ENCODE data around the gene KRCC1.

The KRCC1 gene

GRCh38 chr2:88091943-88092342 lies 36.4 kb upstream of the KRCC1 start:
- TF ChIP-seq REST (IDR thresholded peaks at IDR 0.05; ENCODE audit: insufficient read depth in 1 of 2, low read depth in 2 of 2, low read length in 2 of 2) (no peak), SIN3A (IDR thresholded peaks at IDR 0.05; ENCODE audit: borderline replicate concordance, insufficient read depth, low read length) (no peak), FOXP2 (optimal IDR thresholded peaks at IDR 0.05; ENCODE audit: borderline replicate concordance, extremely low read depth, extremely low read length, insufficient read depth) (no peak), POLR2AphosphoS5 (IDR thresholded peaks at IDR 0.05; ENCODE audit: low read depth, low read length) (no peak), TAF1 (IDR thresholded peaks at IDR 0.05; ENCODE audit: borderline replicate concordance, insufficient read depth, low read length) (no peak)

GRCh38 chr2:88090446-88091283 lies 35.1 kb upstream of the KRCC1 start:
- TF ChIP-seq TAF1 (IDR thresholded peaks at IDR 0.05; ENCODE audit: borderline replicate concordance, insufficient read depth, low read length): no peak
- no peak for TF ChIP-seq REST (IDR thresholded peaks at IDR 0.05; ENCODE audit: insufficient read depth in 1 of 2, low read depth in 2 of 2, low read length in 2 of 2)
- TF ChIP-seq SIN3A (IDR thresholded peaks at IDR 0.05; ENCODE audit: borderline replicate concordance, insufficient read depth, low read length): no peak
- TF ChIP-seq FOXP2 (optimal IDR thresholded peaks at IDR 0.05; ENCODE audit: borderline replicate concordance, extremely low read depth, extremely low read length, insufficient read depth): no peak
- TF ChIP-seq POLR2AphosphoS5 (IDR thresholded peaks at IDR 0.05; ENCODE audit: low read depth, low read length): no peak

- no peak for TF ChIP-seq REST (IDR thresholded peaks at IDR 0.05; ENCODE audit: insufficient read depth in 1 of 2, low read depth in 2 of 2, low read length in 2 of 2)
- TF ChIP-seq SIN3A (IDR thresholded peaks at IDR 0.05; ENCODE audit: borderline replicate concordance, insufficient read depth, low read length): no peak
- TF ChIP-seq FOXP2 (optimal IDR thresholded peaks at IDR 0.05; ENCODE audit: borderline replicate concordance, extremely low read depth, extremely low read length, insufficient read depth): no peak
- TF ChIP-seq POLR2AphosphoS5 (IDR thresholded peaks at IDR 0.05; ENCODE audit: low read depth, low read length): no peak
- TF ChIP-seq TAF1 (IDR thresholded peaks at IDR 0.05; ENCODE audit: borderline replicate concordance, insufficient read depth, low read length): no peak
Measured at GRCh38 chr2:88088999-88089398, 33.4 kb upstream of the KRCC1 start.

GRCh38 chr2:88087763-88088162 lies 32.2 kb upstream of the KRCC1 start:
- TF ChIP-seq TAF1 (IDR thresholded peaks at IDR 0.05; ENCODE audit: borderline replicate concordance, insufficient read depth, low read length) (no peak), SIN3A (IDR thresholded peaks at IDR 0.05; ENCODE audit: borderline replicate concordance, insufficient read depth, low read length) (no peak), POLR2AphosphoS5 (IDR thresholded peaks at IDR 0.05; ENCODE audit: low read depth, low read length) (no peak), FOXP2 (optimal IDR thresholded peaks at IDR 0.05; ENCODE audit: borderline replicate concordance, extremely low read depth, extremely low read length, insufficient read depth) (no peak), REST (IDR thresholded peaks at IDR 0.05; ENCODE audit: insufficient read depth in 1 of 2, low read depth in 2 of 2, low read length in 2 of 2) (no peak)
